Thyroid gland (tissue), 4 donors: Measurements from ENCODE around the gene IL2RG.

Source experiments
- POLR2A ChIP-seq, 2 donors: fragments of 450-650 bp; IDR thresholded peaks; one replicate each; pipeline ENCODE4 v1.6.1; 2017; ENCODE audit warnings: antibody characterized with exemption in 2 of 2, mild to moderate bottlenecking in 2 of 2, moderate library complexity in 1 of 2
- TF ChIP-seq, protein P1 (sequence below), 6 experiments: fragments of 200-600 bp in 3 of 6; fragments of 450-650 bp in 3 of 6; sonication (generic) in 3 of 6; IDR thresholded peaks; one replicate each; pipeline ENCODE4 v1.5.1; 2016 to 2019; ENCODE audit warnings: antibody characterized with exemption in 6 of 6, mild to moderate bottlenecking in 2 of 6, inconsistent platforms in 1 of 6, moderate library complexity in 1 of 6

- TF ChIP-seq, protein P1, sequence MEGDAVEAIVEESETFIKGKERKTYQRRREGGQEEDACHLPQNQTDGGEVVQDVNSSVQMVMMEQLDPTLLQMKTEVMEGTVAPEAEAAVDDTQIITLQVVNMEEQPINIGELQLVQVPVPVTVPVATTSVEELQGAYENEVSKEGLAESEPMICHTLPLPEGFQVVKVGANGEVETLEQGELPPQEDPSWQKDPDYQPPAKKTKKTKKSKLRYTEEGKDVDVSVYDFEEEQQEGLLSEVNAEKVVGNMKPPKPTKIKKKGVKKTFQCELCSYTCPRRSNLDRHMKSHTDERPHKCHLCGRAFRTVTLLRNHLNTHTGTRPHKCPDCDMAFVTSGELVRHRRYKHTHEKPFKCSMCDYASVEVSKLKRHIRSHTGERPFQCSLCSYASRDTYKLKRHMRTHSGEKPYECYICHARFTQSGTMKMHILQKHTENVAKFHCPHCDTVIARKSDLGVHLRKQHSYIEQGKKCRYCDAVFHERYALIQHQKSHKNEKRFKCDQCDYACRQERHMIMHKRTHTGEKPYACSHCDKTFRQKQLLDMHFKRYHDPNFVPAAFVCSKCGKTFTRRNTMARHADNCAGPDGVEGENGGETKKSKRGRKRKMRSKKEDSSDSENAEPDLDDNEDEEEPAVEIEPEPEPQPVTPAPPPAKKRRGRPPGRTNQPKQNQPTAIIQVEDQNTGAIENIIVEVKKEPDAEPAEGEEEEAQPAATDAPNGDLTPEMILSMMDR (IDR thresholded peaks at IDR 0.05) = no peak
- TF ChIP-seq POLR2A (IDR thresholded peaks at IDR 0.05) = no peak
Measured at GRCh38 chrX:71091263-71091662, 20.1 kb downstream of the IL2RG start.
